ENCODE measurements around the gene DRC1. TPM values are rescaled to one million over a fixed set of nuclear protein-coding genes. Genes with fewer than 3 reads are reported as not detected.

The DRC1 gene
- total RNA-seq, 4 donors from 2014 or later = 0.45 TPM; not detected in 3

DNA sequence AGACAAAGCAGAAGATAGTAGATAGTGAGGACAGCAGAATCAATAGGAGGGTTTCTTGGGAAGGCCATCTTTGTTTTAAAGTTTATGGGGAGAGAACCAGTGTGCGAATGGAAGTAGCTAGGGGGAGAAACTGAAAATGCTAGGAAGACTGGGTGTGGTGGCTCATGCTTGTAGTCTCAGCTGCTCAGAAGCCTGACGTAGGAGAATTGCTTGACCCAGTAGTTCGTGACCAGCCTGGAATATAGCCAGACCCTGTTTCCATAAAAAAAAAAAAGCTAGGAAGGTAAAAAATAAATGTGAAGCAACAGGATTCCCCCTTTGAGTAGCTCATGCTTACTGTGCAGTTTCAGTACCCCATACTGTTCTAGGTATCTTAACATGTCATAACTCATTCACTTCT, 19.2 kb upstream of the DRC1 start:
- DNase-seq (ENCODE audit: extremely low spot score) = no peak
- intact Hi-C loops (cut with DNase I) = no loop called here
- no peaks in the 10 kb centered on the region for H3K4me1 ChIP-seq
- H3K27ac ChIP-seq (replicated peaks in 1 of 4) = no peak overlapping the region
- TF ChIP-seq, protein P1, sequence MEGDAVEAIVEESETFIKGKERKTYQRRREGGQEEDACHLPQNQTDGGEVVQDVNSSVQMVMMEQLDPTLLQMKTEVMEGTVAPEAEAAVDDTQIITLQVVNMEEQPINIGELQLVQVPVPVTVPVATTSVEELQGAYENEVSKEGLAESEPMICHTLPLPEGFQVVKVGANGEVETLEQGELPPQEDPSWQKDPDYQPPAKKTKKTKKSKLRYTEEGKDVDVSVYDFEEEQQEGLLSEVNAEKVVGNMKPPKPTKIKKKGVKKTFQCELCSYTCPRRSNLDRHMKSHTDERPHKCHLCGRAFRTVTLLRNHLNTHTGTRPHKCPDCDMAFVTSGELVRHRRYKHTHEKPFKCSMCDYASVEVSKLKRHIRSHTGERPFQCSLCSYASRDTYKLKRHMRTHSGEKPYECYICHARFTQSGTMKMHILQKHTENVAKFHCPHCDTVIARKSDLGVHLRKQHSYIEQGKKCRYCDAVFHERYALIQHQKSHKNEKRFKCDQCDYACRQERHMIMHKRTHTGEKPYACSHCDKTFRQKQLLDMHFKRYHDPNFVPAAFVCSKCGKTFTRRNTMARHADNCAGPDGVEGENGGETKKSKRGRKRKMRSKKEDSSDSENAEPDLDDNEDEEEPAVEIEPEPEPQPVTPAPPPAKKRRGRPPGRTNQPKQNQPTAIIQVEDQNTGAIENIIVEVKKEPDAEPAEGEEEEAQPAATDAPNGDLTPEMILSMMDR (IDR thresholded peaks at IDR 0.05) = no peak
- TF ChIP-seq POLR2A (IDR thresholded peaks at IDR 0.05; ENCODE audit: low read depth) (no peak), EP300 (IDR thresholded peaks at IDR 0.05) (no peak), POLR2AphosphoS5 (IDR thresholded peaks at IDR 0.05) (no peak)
- H3K27me3 ChIP-seq = no peaks in the 10 kb centered on the region
- no peak overlapping the region for H3K4me3 ChIP-seq
- WGBS = 86% methylated on average over 3 of the region's 3 CpGs
- H3K9me3 ChIP-seq = no peaks in the 10 kb centered on the region
- peaks cover 0 to 50% (median 15%) of the 10 kb centered on the region in 4 donors for H3K36me3 ChIP-seq

DNA sequence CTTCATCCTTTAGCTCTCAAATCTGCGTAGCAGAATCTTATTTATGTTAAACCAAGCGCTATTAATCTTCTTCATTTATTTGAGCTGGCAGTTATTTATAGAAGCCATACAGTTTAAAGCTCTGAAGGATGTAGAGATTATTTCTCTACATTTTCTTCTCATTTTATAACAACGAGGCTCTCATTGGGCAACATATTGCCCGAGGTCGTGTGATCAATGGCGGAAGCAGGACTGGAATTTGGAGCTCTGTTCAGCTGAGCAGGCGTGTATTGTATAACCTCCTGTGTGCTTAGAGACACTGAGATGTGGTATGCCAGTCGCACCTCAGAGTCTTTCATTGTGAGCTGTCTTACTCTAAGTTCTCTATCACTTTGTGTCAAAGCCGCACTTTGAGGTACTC, 17.5 kb upstream of the DRC1 start:
- Histone ChIP-seq H3K27ac (replicated peaks in 1 of 4) (no peak overlapping the region), H3K36me3 (peaks cover 2 to 49% (median 17%) of the 10 kb centered on the region in 4 donors), H3K9me3 (no peaks in the 10 kb centered on the region), H3K4me1 (no peaks in the 10 kb centered on the region), H3K4me3 (no peak overlapping the region), H3K27me3 (no peaks in the 10 kb centered on the region)
- 70% methylated on average over 9 of the region's 9 CpGs for WGBS
- TF ChIP-seq POLR2A (IDR thresholded peaks at IDR 0.05; ENCODE audit: low read depth) = no peak
- TF ChIP-seq, protein P1 (IDR thresholded peaks at IDR 0.05) = no peak
- TF ChIP-seq POLR2AphosphoS5 (IDR thresholded peaks at IDR 0.05) = no peak
- TF ChIP-seq EP300 (IDR thresholded peaks at IDR 0.05) = no peak
- intact Hi-C loops (cut with DNase I) = no loop called here
- no peak for DNase-seq (ENCODE audit: extremely low spot score)

DNA sequence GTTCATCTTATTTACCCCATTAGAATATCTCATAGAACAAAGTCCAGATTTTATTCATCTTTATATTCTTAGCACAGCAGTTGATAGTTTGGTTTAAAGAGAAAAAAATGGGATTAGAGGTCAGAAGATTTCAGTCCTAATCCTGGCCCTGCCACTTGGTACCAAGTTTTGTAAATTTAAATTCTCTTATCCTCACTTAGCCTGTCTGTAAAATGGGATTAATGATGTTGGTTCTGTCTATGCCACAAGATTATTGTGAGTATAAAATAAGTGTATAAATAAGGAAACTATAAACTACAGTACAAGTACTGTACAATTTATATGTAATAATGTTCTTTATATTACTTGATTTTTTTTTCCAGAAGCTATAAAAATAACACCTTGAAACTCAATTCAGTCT, 17.1 kb upstream of the DRC1 start:
- Histone ChIP-seq H3K27ac (replicated peaks in 1 of 4) (no peak overlapping the region), H3K36me3 (peaks cover 6 to 53% (median 21%) of the 10 kb centered on the region in 4 donors), H3K27me3 (no peaks in the 10 kb centered on the region), H3K9me3 (no peaks in the 10 kb centered on the region), H3K4me1 (no peaks in the 10 kb centered on the region), H3K4me3 (no peak overlapping the region)
- DNase-seq (ENCODE audit: extremely low spot score) = no peak
- intact Hi-C loops (cut with DNase I) = no loop called here
- TF ChIP-seq, protein P1 (IDR thresholded peaks at IDR 0.05) = no peak
- TF ChIP-seq EP300 (IDR thresholded peaks at IDR 0.05) (no peak), POLR2AphosphoS5 (IDR thresholded peaks at IDR 0.05) (no peak), POLR2A (IDR thresholded peaks at IDR 0.05; ENCODE audit: low read depth) (no peak)

GRCh38 chr2:26387189-26387588, 14.5 kb upstream of the DRC1 start:
- TF ChIP-seq EP300 (IDR thresholded peaks at IDR 0.05) = no peak
- TF ChIP-seq POLR2AphosphoS5 (IDR thresholded peaks at IDR 0.05) = no peak
- TF ChIP-seq, protein P1 (IDR thresholded peaks at IDR 0.05) = no peak
- no peak for TF ChIP-seq POLR2A (IDR thresholded peaks at IDR 0.05; ENCODE audit: low read depth)
- no peaks in the 10 kb centered on the region for H3K27me3 ChIP-seq
- no peaks in the 10 kb centered on the region for H3K9me3 ChIP-seq
- peaks cover 6 to 61% (median 26%) of the 10 kb centered on the region in 4 donors for H3K36me3 ChIP-seq
- WGBS = 96% methylated on average over 4 of the region's 4 CpGs
- H3K4me3 ChIP-seq = no peak overlapping the region
- DNase-seq (ENCODE audit: extremely low spot score) = no peak
- peaks cover 0 to 2% (median under 1%) of the 10 kb centered on the region in 4 donors for H3K4me1 ChIP-seq
- intact Hi-C loops (cut with DNase I) = no loop called here
- H3K27ac ChIP-seq (replicated peaks in 1 of 4) = no peak overlapping the region

GRCh38 chr2:26394694-26395093, 7.0 kb upstream of the DRC1 start:
- Histone ChIP-seq H3K4me1 (peaks cover 0 to 21% (median 6%) of the 10 kb centered on the region in 4 donors), H3K9me3 (no peaks in the 10 kb centered on the region), H3K27ac (replicated peaks in 1 of 4) (no peak overlapping the region), H3K4me3 (no peak overlapping the region), H3K36me3 (peaks cover 0 to 24% (median 8%) of the 10 kb centered on the region in 4 donors), H3K27me3 (no peaks in the 10 kb centered on the region)
- TF ChIP-seq POLR2AphosphoS5 (IDR thresholded peaks at IDR 0.05) (no peak), EP300 (IDR thresholded peaks at IDR 0.05) (no peak), POLR2A (IDR thresholded peaks at IDR 0.05; ENCODE audit: low read depth) (no peak)
- TF ChIP-seq, protein P1 (IDR thresholded peaks at IDR 0.05) = no peak
- intact Hi-C loops (cut with DNase I) = no loop called here
- WGBS = 70% methylated on average over 4 of the region's 4 CpGs
- DNase-seq (ENCODE audit: extremely low spot score) = no peak

Data from esophagus muscularis mucosa (tissue), 4 donors.